GM23248 (cell line): ENCODE data around the gene SLC39A6.

Experiments used
- EZH2 ChIP-seq: fragments of 200-600 bp; sonication (generic); IDR thresholded peaks from 2 replicates; pipeline ENCODE4 v1.6.1; 2018; ENCODE audit warnings: antibody characterized with exemption, mild to moderate bottlenecking; ENCODE audit not compliant: insufficient read depth, poor library complexity, severe bottlenecking
- EZH2phosphoT487 ChIP-seq: fragments of 200-600 bp; sonication (generic); IDR thresholded peaks from 2 replicates; pipeline ENCODE4 v1.6.1; 2018; ENCODE audit warnings: antibody characterized with exemption, moderate library complexity, mild to moderate bottlenecking, low read depth; ENCODE audit not compliant: insufficient read depth

- TF ChIP-seq EZH2: no peak
- TF ChIP-seq EZH2phosphoT487: no peak
Measured at GRCh38 chr18:36075862-36076587, 53.1 kb downstream of the SLC39A6 start.
